ENCODE measurements around the gene ADCY9. TPM values are rescaled to one million over a fixed set of nuclear protein-coding genes. Genes with fewer than 3 reads are reported as not detected.

ADCY9 gene
- polyA plus RNA-seq, 1 donor from 2014 or later, result 6.3 TPM

GRCh38 chr16:4135537-4135936, 19.3 kb upstream of the ADCY9 start:
- Histone ChIP-seq H3K9me3 (ENCODE audit: low read length) (peaks cover 3% of the 10 kb centered on the region), H3K36me3 (ENCODE audit: insufficient read depth, low read length) (no peaks in the 10 kb centered on the region), H3K4me2 (ENCODE audit: low read length) (no peak overlapping the region), H2AFZ (ENCODE audit: low read depth, low read length) (no peak overlapping the region), H3K27me3 (ENCODE audit: insufficient read depth, low read depth, low read length) (no peaks in the 10 kb centered on the region), H3K9ac (ENCODE audit: low read length) (no peak overlapping the region), H4K20me1 (ENCODE audit: insufficient read depth) (no peaks in the 10 kb centered on the region), H3K9me2 (ENCODE audit: insufficient read depth, low read length) (no peaks in the 10 kb centered on the region), H3F3A (ENCODE audit: insufficient read depth, low read length, poor library complexity, severe bottlenecking) (no peaks in the 10 kb centered on the region), H3K27ac (ENCODE audit: low read length) (no peak overlapping the region), H3K79me2 (replicated peaks; ENCODE audit: insufficient read depth, low read length) (no peaks in the 10 kb centered on the region), H3K4me3 (ENCODE audit: low read length) (no peak overlapping the region)
- TF ChIP-seq REST (IDR thresholded peaks at IDR 0.05; ENCODE audit: borderline replicate concordance), result no peak
- TF ChIP-seq POLR2AphosphoS5 (IDR thresholded peaks at IDR 0.05), result no peak
- no peak for TF ChIP-seq TAF1 (IDR thresholded peaks at IDR 0.05; ENCODE audit: low read depth)
- no peak for TF ChIP-seq MXI1 (conservative IDR thresholded peaks at IDR 0.05; ENCODE audit: poor library complexity, severe bottlenecking)
- TF ChIP-seq EZH2 (IDR thresholded peaks at IDR 0.05; ENCODE audit: borderline replicate concordance, insufficient read depth, low read length, poor library complexity, severe bottlenecking), result no peak
- no peak for TF ChIP-seq CTCF (IDR thresholded peaks at IDR 0.05; ENCODE audit: poor library complexity, severe bottlenecking)
- no peak for TF ChIP-seq RAD21 (conservative IDR thresholded peaks at IDR 0.05)
- no peak for TF ChIP-seq EP300 (conservative IDR thresholded peaks at IDR 0.05; ENCODE audit: poor library complexity, severe bottlenecking)
- TF ChIP-seq SMC3 (conservative IDR thresholded peaks at IDR 0.05; ENCODE audit: poor library complexity), result no peak

- Histone ChIP-seq H3F3A (ENCODE audit: insufficient read depth, low read length, poor library complexity, severe bottlenecking) (no peaks in the 10 kb centered on the region), H3K27me3 (ENCODE audit: insufficient read depth, low read depth, low read length) (no peaks in the 10 kb centered on the region), H3K4me2 (ENCODE audit: low read length) (no peak overlapping the region), H3K9me3 (ENCODE audit: low read length) (peaks cover 2% of the 10 kb centered on the region), H3K27ac (ENCODE audit: low read length) (no peak overlapping the region), H3K36me3 (ENCODE audit: insufficient read depth, low read length) (no peaks in the 10 kb centered on the region), H3K9ac (ENCODE audit: low read length) (no peak overlapping the region), H4K20me1 (ENCODE audit: insufficient read depth) (no peaks in the 10 kb centered on the region), H3K9me2 (ENCODE audit: insufficient read depth, low read length) (no peaks in the 10 kb centered on the region), H2AFZ (ENCODE audit: low read depth, low read length) (no peak overlapping the region), H3K79me2 (replicated peaks; ENCODE audit: insufficient read depth, low read length) (no peaks in the 10 kb centered on the region), H3K4me3 (ENCODE audit: low read length) (no peak overlapping the region)
- TF ChIP-seq TAF1 (IDR thresholded peaks at IDR 0.05; ENCODE audit: low read depth), result no peak
- no peak for TF ChIP-seq MXI1 (conservative IDR thresholded peaks at IDR 0.05; ENCODE audit: poor library complexity, severe bottlenecking)
- no peak for TF ChIP-seq POLR2AphosphoS5 (IDR thresholded peaks at IDR 0.05)
- no peak for TF ChIP-seq REST (IDR thresholded peaks at IDR 0.05; ENCODE audit: borderline replicate concordance)
- TF ChIP-seq SMC3 (conservative IDR thresholded peaks at IDR 0.05; ENCODE audit: poor library complexity), result no peak
- TF ChIP-seq EP300 (conservative IDR thresholded peaks at IDR 0.05; ENCODE audit: poor library complexity, severe bottlenecking), result no peak
- no peak for TF ChIP-seq EZH2 (IDR thresholded peaks at IDR 0.05; ENCODE audit: borderline replicate concordance, insufficient read depth, low read length, poor library complexity, severe bottlenecking)
These were observed 17.7 kb upstream of the ADCY9 start for GRCh38 chr16:4133897-4134372.

All from neural cell (in vitro differentiated cells).